NCI-H2196 (cell line): Measurements from ENCODE around the gene ALG10.
"Not testable (repeated sequence)": the region's sequence is repeated elsewhere in the genome, so short reads cannot be mapped to it uniquely, and the experiment has no call there.

Source experiments
- DNase-seq: peaks from one replicate; lab custom pipeline; 2025; ENCODE audit not compliant: unreplicated experiment; lab: John Stamatoyannopoulos, UW

The ALG10 gene

GRCh38 chr12:34022079-34022830 lies at the start of gene ALG10:
Gene ALG10 (plus strand): TSS chr12:34022496. CDS start chr12:34022600, 104 bp downstream.
- DNase-seq: peak; percentile 97

GRCh38 chr12:33972884-33973283 lies 49.4 kb upstream of the ALG10 start:
- not testable (repeated sequence) for DNase-seq

- no peak for DNase-seq
Observed at GRCh38 chr12:33977887-33978286, 44.4 kb upstream of the ALG10 start.

GRCh38 chr12:33988197-33988805 lies 34.0 kb upstream of the ALG10 start:
- no peak for DNase-seq

- no peak for DNase-seq
Observed at GRCh38 chr12:33988913-33989312, 33.4 kb upstream of the ALG10 start.

GRCh38 chr12:33994857-33995808 lies 27.2 kb upstream of the ALG10 start:
- DNase-seq: no peak

- DNase-seq: not testable (repeated sequence)
Observed at GRCh38 chr12:34008835-34009234, 13.5 kb upstream of the ALG10 start.

- DNase-seq: no peak
Observed at GRCh38 chr12:34016361-34016760, 5.9 kb upstream of the ALG10 start.

GRCh38 chr12:34021071-34021470 lies 1.2 kb upstream of the ALG10 start:
- DNase-seq: no peak

GRCh38 chr12:34027661-34028060 lies 5.4 kb downstream of the ALG10 start:
- not testable (repeated sequence) for DNase-seq

GRCh38 chr12:34030591-34030990 lies 8.3 kb downstream of the ALG10 start:
- no peak for DNase-seq

GRCh38 chr12:34033628-34034296 lies 11.5 kb downstream of the ALG10 start:
- DNase-seq: peak; percentile 12

GRCh38 chr12:34038357-34038756 lies 16.1 kb downstream of the ALG10 start:
- peak; percentile 13 for DNase-seq

- DNase-seq: no peak
Observed at GRCh38 chr12:34046570-34046969, 24.3 kb downstream of the ALG10 start.

GRCh38 chr12:34047855-34048254 lies 25.6 kb downstream of the ALG10 start:
- DNase-seq: not testable (repeated sequence)

GRCh38 chr12:34048714-34049113 lies 26.4 kb downstream of the ALG10 start:
- DNase-seq: no peak

GRCh38 chr12:34051486-34051885 lies 29.2 kb downstream of the ALG10 start:
- DNase-seq: no peak

GRCh38 chr12:34054938-34055337 lies 32.6 kb downstream of the ALG10 start:
- no peak for DNase-seq
